Ureter (tissue), 1 donor: ENCODE data around the gene FOXP4. TPM values are rescaled to one million over a fixed set of nuclear protein-coding genes. Genes with fewer than 3 reads are reported as not detected.
"Not testable (repeated sequence)": the region's sequence is repeated elsewhere in the genome, so short reads cannot be mapped to it uniquely, and the experiment has no call there.

Source experiments
- DNase-seq: peaks from one replicate; pipeline ENCODE4 v3.0.0-alpha.2; 2020; ENCODE audit warnings: low spot score
- total RNA-seq: library from RNA; stranded (reverse); gene quantifications from one replicate; pipeline ENCODE4 v1.2.4, GENCODE V29; 2023
- donor health status: DM: yes; HTN: yes; CAD: no.

Gene FOXP4
- total RNA-seq, 1 donor from 2014 or later: 25.1 TPM

- no peak for DNase-seq
These were observed 53.1 kb downstream of the FOXP4 start for GRCh38 chr6:41599015-41599851.

GRCh38 chr6:41599852-41600445 is 53.8 kb downstream of the FOXP4 start:
- no peak for DNase-seq

- DNase-seq: no peak
These were observed 54.5 kb downstream of the FOXP4 start for GRCh38 chr6:41600499-41601247.

GRCh38 chr6:41601248-41601549 is 55.0 kb downstream of the FOXP4 start:
- DNase-seq: no peak

- DNase-seq: no peak
These were observed 56.2 kb downstream of the FOXP4 start for GRCh38 chr6:41602422-41602743.

- DNase-seq: peak; percentile 85
These were observed 56.9 kb downstream of the FOXP4 start for GRCh38 chr6:41602864-41603608.

- no peak for DNase-seq
These were observed 57.8 kb downstream of the FOXP4 start for GRCh38 chr6:41604006-41604405.

- DNase-seq: no peak
These were observed 59.5 kb downstream of the FOXP4 start for GRCh38 chr6:41605649-41606048.

- DNase-seq: no peak
These were observed 60.9 kb downstream of the FOXP4 start for GRCh38 chr6:41607036-41607435.

- no peak for DNase-seq
These were observed 61.6 kb downstream of the FOXP4 start for GRCh38 chr6:41607736-41608135.

- DNase-seq: no peak
These were observed 62.4 kb downstream of the FOXP4 start for GRCh38 chr6:41608443-41609151.

GRCh38 chr6:41614715-41615114 is 68.5 kb downstream of the FOXP4 start:
- DNase-seq: no peak

GRCh38 chr6:41615311-41615710 is 69.1 kb downstream of the FOXP4 start:
- DNase-seq: no peak

GRCh38 chr6:41618598-41618997 is 72.4 kb downstream of the FOXP4 start:
- no peak for DNase-seq

- not testable (repeated sequence) for DNase-seq
These were observed 73.0 kb downstream of the FOXP4 start for GRCh38 chr6:41619193-41619592.

- DNase-seq: no peak
These were observed 75.2 kb downstream of the FOXP4 start for GRCh38 chr6:41621367-41621766.

GRCh38 chr6:41621802-41622201 is 75.6 kb downstream of the FOXP4 start:
- no peak for DNase-seq

- DNase-seq: no peak
These were observed 76.2 kb downstream of the FOXP4 start for GRCh38 chr6:41622206-41622988.

- DNase-seq: no peak
These were observed 77.1 kb downstream of the FOXP4 start for GRCh38 chr6:41623330-41623729.

- DNase-seq: no peak
These were observed 78.6 kb downstream of the FOXP4 start for GRCh38 chr6:41624621-41625380.
